Left ventricle myocardium inferior (tissue), 1 donor: Measurements from ENCODE around the gene RAPGEF4. TPM values are rescaled to one million over a fixed set of nuclear protein-coding genes. Genes with fewer than 3 reads are reported as not detected.

Source experiments
- DNase-seq: peaks from one replicate; pipeline ENCODE4 v3.0.0-alpha.2; 2020
- H3K27ac ChIP-seq: fragments of 200-600 bp; replicated peaks from 2 replicates; pipeline ENCODE4 v1.8.0; 2021
- H3K27me3 ChIP-seq: fragments of 200-600 bp; 2 replicates; pipeline ENCODE4 v1.8.0; 2021; ENCODE audit warnings: low read depth
- H3K36me3 ChIP-seq: fragments of 200-600 bp; 2 replicates; pipeline ENCODE4 v1.8.0; 2021
- H3K4me1 ChIP-seq: fragments of 200-600 bp; 2 replicates; pipeline ENCODE4 v1.8.0; 2021
- H3K4me3 ChIP-seq: fragments of 200-600 bp; 2 replicates; pipeline ENCODE4 v1.8.0; 2021; ENCODE audit warnings: mild to moderate bottlenecking, moderate library complexity
- H3K9me3 ChIP-seq: fragments of 200-600 bp; replicated peaks from 2 replicates; pipeline ENCODE4 v1.8.0; 2021
- intact Hi-C: fragments of 100-400 bp; cut with micrococcal nuclease; formaldehyde crosslinking; loops from one replicate; pipeline ENCODE4 v1.11.0; 2022
- total RNA-seq: library from RNA; stranded (reverse); fragmentation: NEBNext Ultra II Directional; extraction: Animal tissue kit (Norgen Biotek cat#: 25700); gene quantifications from one replicate; pipeline ENCODE4 v1.2.1, GENCODE V29; 2021
- TF ChIP-seq, protein P1 (sequence below): fragments of 200-600 bp; IDR thresholded peaks from 2 replicates; pipeline ENCODE4 v1.8.0; 2021; ENCODE audit warnings: antibody characterized with exemption, mild to moderate bottlenecking, borderline replicate concordance
- donor health status: DM: no; HTN: yes; CAD: no; lungs with severe emphysema.

RAPGEF4 gene
- total RNA-seq, 1 donor from 2014 or later = 3.7 TPM

DNA sequence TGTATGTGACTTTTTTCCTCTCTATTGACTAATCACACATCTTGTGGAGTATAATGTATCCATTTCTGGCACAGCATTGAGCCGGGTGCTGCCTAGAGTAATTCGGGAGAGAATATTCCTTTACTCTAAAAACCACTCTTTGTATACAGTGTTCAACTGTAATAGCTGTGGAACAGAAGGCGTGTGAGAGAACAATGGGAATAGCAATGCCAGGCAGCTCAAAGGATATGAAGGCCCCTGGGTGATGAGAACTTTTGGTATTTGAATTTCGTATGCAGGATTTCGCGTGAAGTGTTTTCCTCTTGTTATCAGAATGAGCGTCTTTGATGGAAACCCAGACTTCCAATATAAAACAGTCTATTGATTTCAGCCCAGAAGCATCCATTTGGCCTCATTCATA is 255.4 kb downstream of the RAPGEF4 start:
- Histone ChIP-seq H3K4me1 (peaks cover 14% of the 10 kb centered on the region), H3K4me3 (no peak overlapping the region), H3K36me3 (peaks cover 22% of the 10 kb centered on the region), H3K27ac (no peak overlapping the region), H3K27me3 (no peaks in the 10 kb centered on the region), H3K9me3 (no peaks in the 10 kb centered on the region)
- DNase-seq = no peak
- TF ChIP-seq, protein P1, sequence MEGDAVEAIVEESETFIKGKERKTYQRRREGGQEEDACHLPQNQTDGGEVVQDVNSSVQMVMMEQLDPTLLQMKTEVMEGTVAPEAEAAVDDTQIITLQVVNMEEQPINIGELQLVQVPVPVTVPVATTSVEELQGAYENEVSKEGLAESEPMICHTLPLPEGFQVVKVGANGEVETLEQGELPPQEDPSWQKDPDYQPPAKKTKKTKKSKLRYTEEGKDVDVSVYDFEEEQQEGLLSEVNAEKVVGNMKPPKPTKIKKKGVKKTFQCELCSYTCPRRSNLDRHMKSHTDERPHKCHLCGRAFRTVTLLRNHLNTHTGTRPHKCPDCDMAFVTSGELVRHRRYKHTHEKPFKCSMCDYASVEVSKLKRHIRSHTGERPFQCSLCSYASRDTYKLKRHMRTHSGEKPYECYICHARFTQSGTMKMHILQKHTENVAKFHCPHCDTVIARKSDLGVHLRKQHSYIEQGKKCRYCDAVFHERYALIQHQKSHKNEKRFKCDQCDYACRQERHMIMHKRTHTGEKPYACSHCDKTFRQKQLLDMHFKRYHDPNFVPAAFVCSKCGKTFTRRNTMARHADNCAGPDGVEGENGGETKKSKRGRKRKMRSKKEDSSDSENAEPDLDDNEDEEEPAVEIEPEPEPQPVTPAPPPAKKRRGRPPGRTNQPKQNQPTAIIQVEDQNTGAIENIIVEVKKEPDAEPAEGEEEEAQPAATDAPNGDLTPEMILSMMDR = no peak
- intact Hi-C loops = no loop called here

DNA sequence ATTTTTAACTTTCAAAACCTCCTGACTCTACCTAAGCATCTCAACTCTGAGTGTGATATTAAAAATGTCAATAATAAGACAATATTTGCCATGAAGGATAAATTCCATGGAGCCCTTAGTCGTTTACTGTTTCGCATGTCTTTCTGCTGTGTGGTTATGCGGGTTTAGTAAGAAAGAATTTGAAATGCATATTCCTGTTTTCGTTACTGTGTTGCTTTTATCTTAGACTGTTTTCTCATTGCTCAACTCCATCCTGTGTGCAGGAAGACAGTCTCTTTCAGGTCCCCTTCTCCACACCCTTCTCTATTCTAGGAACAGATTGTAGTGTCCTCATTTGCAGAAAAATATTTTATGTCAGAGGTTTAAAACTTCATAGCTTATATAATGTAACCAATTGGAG is 257.5 kb downstream of the RAPGEF4 start:
- intact Hi-C loops = no loop called here
- no peak for DNase-seq
- TF ChIP-seq, protein P1 = no peak
- no peak overlapping the region for H3K4me3 ChIP-seq
- no peaks in the 10 kb centered on the region for H3K27me3 ChIP-seq
- no peak overlapping the region for H3K27ac ChIP-seq
- no peaks in the 10 kb centered on the region for H3K9me3 ChIP-seq
- H3K36me3 ChIP-seq = peaks cover 22% of the 10 kb centered on the region
- H3K4me1 ChIP-seq = peaks cover 12% of the 10 kb centered on the region

DNA sequence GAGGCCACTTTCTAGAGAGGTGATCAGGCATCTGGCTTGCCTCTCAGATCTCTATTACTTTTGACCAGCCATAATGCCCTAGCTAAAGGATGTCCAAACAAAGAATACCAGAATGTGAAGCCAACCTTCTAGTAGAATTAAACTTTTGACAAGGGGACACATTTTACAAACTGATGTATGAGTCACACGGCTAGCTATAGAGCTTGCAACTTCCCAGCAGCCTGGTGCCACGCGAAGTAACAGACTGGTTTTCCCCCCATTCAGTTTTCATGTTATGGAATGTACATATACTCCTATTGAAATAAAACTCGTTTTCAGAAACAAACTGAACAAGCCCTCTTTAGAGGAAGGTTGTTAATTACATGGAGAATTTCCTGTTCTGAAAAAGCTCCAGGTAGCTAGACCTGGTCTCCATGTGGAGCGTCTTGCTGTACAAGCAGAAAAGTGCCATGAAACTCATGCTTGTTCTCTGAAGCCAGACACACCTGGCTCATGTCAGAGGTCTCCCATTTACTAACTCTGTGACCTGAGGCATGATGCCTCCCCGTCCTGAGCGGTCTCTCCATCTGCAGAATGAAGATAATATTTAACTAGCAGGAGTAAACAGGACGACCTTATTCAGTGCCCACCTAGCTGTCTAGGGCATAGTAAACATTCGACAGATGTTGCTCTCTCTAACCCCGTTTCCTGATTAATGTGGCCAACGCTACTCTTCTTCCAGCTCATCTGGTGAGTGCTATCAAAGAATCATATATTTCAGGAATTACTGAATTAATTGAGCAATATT is 258.5 kb downstream of the RAPGEF4 start:
- intact Hi-C loops = no loop called here
- DNase-seq = no peak
- peaks cover 21% of the 10 kb centered on the region for H3K4me1 ChIP-seq
- H3K4me3 ChIP-seq = no peak overlapping the region
- no peaks in the 10 kb centered on the region for H3K9me3 ChIP-seq
- peaks cover 13% of the 10 kb centered on the region for H3K36me3 ChIP-seq
- TF ChIP-seq, protein P1 = no peak
- H3K27ac ChIP-seq = no peak overlapping the region
- H3K27me3 ChIP-seq = no peaks in the 10 kb centered on the region

DNA sequence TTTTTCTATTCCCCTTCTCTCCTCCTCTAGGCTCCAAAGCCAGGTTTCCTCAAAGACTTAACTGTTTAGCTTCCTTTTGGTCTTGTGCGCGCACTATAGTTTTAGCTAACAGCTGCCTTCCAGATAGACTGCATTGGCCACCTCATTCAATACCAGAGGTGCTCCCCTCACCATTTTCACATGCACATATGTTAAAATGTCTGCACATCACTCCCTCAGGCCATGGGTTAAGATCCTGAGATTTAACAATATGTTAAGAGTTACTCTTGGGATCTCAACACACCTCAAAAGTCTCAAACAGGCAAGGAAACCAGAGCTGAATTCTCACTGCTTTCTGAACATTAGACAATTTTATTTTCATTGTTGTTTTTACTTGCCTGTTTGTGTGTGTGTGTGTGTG is 259.2 kb downstream of the RAPGEF4 start:
- no peaks in the 10 kb centered on the region for H3K9me3 ChIP-seq
- peaks cover 25% of the 10 kb centered on the region for H3K4me1 ChIP-seq
- H3K4me3 ChIP-seq = no peak overlapping the region
- no peaks in the 10 kb centered on the region for H3K27me3 ChIP-seq
- intact Hi-C loops = no loop called here
- H3K27ac ChIP-seq = no peak overlapping the region
- DNase-seq = no peak
- TF ChIP-seq, protein P1 = no peak
- H3K36me3 ChIP-seq = peaks cover 9% of the 10 kb centered on the region

DNA sequence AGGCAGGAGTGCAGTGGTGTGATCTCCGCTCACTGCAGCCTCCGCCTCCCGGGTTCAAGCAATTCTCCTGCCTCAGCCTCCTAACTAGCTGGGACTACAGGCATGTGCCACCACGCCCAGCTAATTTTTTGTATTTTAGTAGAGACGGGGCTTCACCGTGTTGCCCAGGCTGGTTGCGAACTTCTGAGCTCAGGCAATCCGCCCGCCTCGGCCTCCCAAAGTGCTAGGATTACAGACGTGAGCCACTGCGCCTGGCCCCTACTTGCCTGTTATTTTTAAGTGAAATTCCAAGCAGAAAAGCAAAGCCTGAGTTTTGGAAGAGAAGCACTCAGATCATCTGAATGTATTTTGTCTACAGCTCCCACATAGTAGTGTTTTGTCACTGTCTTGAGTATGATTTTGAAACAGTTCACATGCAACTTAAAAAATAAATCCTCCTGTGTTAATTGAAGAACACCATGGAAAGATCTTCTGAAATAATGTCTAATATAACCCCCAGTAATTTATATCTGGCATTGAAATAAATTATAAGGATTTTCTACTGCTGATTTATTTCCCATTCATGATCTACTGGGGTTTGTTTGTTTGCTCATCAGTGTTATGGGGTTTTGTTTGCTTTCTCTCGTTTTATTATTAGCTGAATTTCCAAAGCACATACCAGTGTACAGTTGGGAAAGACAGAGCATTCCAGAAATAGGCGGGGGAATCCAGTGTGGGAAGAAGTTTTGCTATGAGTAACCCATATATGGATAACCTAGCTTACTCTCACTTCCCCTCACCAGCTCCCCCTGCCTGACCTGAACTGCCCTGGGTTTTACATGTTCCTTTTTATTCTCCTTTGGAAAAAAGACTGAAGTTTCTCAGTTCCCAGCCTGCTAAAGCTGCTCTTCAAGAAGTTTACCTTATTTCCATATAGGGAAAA is 259.9 kb downstream of the RAPGEF4 start:
- no peaks in the 10 kb centered on the region for H3K27me3 ChIP-seq
- TF ChIP-seq, protein P1 = no peak
- H3K4me1 ChIP-seq = peaks cover 29% of the 10 kb centered on the region
- H3K4me3 ChIP-seq = no peak overlapping the region
- intact Hi-C loops = no loop called here
- no peaks in the 10 kb centered on the region for H3K9me3 ChIP-seq
- peak; percentile 27 for DNase-seq
- peak overlapping the region; percentile 18 for H3K27ac ChIP-seq
- peaks cover 9% of the 10 kb centered on the region for H3K36me3 ChIP-seq
